Right lobe of liver (tissue), 4 donors: ENCODE measurements around the gene TCF7L2.

Experiments used
- CTCF ChIP-seq, 4 donors: fragments of 200-600 bp in 3 of 4; fragments of 450-650 bp in 1 of 4; IDR thresholded peaks; one replicate each; pipeline versions ENCODE4 v1.5.1 to v1.8.0; 2016 to 2022; ENCODE audit warnings: antibody characterized with exemption in 4 of 4, mild to moderate bottlenecking in 2 of 4
- POLR2A ChIP-seq: fragments of 450-650 bp; IDR thresholded peaks from one replicate; pipeline ENCODE4 v1.6.1; 2017; ENCODE audit warnings: antibody characterized with exemption, mild to moderate bottlenecking
- donor health status: DM: no; HTN: no; CAD: no.
- donor health status: DM: no; HTN: no; CAD: no.
- donor health status: DM: no; HTN: yes; CAD: no.

GRCh38 chr10:113103131-113103840, 153.2 kb downstream of the TCF7L2 start:
- TF ChIP-seq CTCF (IDR thresholded peaks at IDR 0.05) = no peak
- TF ChIP-seq POLR2A = no peak
